IMR-90 (cell line): ENCODE data around the gene MAJIN. TPM values are rescaled to one million over a fixed set of nuclear protein-coding genes. Genes with fewer than 3 reads are reported as not detected.

ENCODE experiments used
- ATAC-seq: fragments of 200-7000 bp; cut with Tn5 transposase; 2 replicates; pipeline ENCODE4 v1.9.1; 2020; ENCODE audit warnings: low read depth, mild to moderate bottlenecking, moderate library complexity
- BruUV-seq: library from RNA; stranded (reverse); fragments of 400-500 nt; replicated peaks from 2 replicates; lab custom pipeline; 2021; lab: Mats Ljungman, UMichigan
- CTCF ChIA-PET: fragments of 300-600 bp; formaldehyde crosslinking; extraction: SDS; loops from one replicate; lab custom pipeline; 2021; ENCODE audit warnings: antibody characterized with exemption; lab: Yijun Ruan, JAX
- POLR2A ChIA-PET: fragments of 300-600 bp; sonication (Branson Sonifier 250); formaldehyde crosslinking; loops from one replicate; lab custom pipeline; 2022; ENCODE audit warnings: antibody characterized with exemption; ENCODE audit not compliant: unreplicated experiment; lab: Charles Lee
- DNase-seq: peaks from one replicate; pipeline ENCODE4 v3.0.0; 2013
- H2AFZ ChIP-seq: replicated peaks from 2 replicates; pipeline ENCODE3; 2013; ENCODE audit warnings: low read length, mild to moderate bottlenecking; ENCODE audit not compliant: poor library complexity
- H2AK5ac ChIP-seq: 2 replicates; pipeline ENCODE4 v1.6.1; 2013; ENCODE audit warnings: low read depth, low read length, inconsistent platforms
- H2AK9ac ChIP-seq: replicated peaks from 2 replicates; pipeline ENCODE3; 2013; ENCODE audit warnings: mild to moderate bottlenecking, low read depth, low read length, moderate library complexity; ENCODE audit not compliant: poor library complexity
- H2BK120ac ChIP-seq: 2 replicates; pipeline ENCODE4 v1.6.1; 2013; ENCODE audit warnings: low read depth, low read length, inconsistent platforms
- H2BK15ac ChIP-seq: 3 replicates; pipeline ENCODE4 v1.6.1; 2013; ENCODE audit warnings: low read depth, low read length, inconsistent platforms
- H2BK20ac ChIP-seq: 2 replicates; pipeline ENCODE4 v1.6.1; 2013; ENCODE audit warnings: low read depth, mild to moderate bottlenecking, inconsistent platforms, low read length, moderate library complexity
- H2BK5ac ChIP-seq: 2 replicates; pipeline ENCODE4 v1.6.1; 2013; ENCODE audit warnings: mild to moderate bottlenecking, low read depth, low read length, inconsistent platforms; ENCODE audit not compliant: poor library complexity, severe bottlenecking
- H3K14ac ChIP-seq: replicated peaks from 2 replicates; pipeline ENCODE4 v1.6.1; 2013; ENCODE audit warnings: low read depth, low read length, inconsistent platforms
- H3K18ac ChIP-seq: 2 replicates; pipeline ENCODE4 v1.6.1; 2013; ENCODE audit warnings: low read depth, low read length, control low read depth
- H3K23ac ChIP-seq: 2 replicates; pipeline ENCODE4 v1.6.1; 2013; ENCODE audit warnings: low read depth, low read length, inconsistent platforms
- H3K27ac ChIP-seq: 2 replicates; pipeline ENCODE4 v1.5.1; 2013; ENCODE audit warnings: mild to moderate bottlenecking, control low read depth, low read length; ENCODE audit not compliant: insufficient read depth
- H3K27me3 ChIP-seq: 2 replicates; pipeline ENCODE4 v1.6.1; 2013; ENCODE audit warnings: low read length; ENCODE audit not compliant: control insufficient read depth, insufficient read depth
- H3K36me3 ChIP-seq: 2 replicates; pipeline ENCODE4 v1.6.1; 2013; ENCODE audit warnings: low read length, mixed read lengths; ENCODE audit not compliant: control insufficient read depth, insufficient read depth
- H3K4ac ChIP-seq: 2 replicates; pipeline ENCODE4 v1.6.1; 2013; ENCODE audit warnings: low read depth, low read length, inconsistent platforms
- H3K4me1 ChIP-seq: 2 replicates; pipeline ENCODE4 v1.6.1; 2013; ENCODE audit warnings: low read length, mixed read lengths; ENCODE audit not compliant: control insufficient read depth, insufficient read depth
- H3K4me2 ChIP-seq: 2 replicates; pipeline ENCODE4 v1.6.1; 2013; ENCODE audit warnings: low read depth, mild to moderate bottlenecking, control low read depth, low read length, moderate library complexity
- H3K4me3 ChIP-seq: 2 replicates; pipeline ENCODE4 v1.5.1; 2013; ENCODE audit warnings: low read depth, mild to moderate bottlenecking, control low read depth, low read length, moderate library complexity; ENCODE audit not compliant: insufficient read depth
- H3K56ac ChIP-seq: 2 replicates; pipeline ENCODE4 v1.6.1; 2013; ENCODE audit warnings: low read length, inconsistent platforms; ENCODE audit not compliant: insufficient read depth; ENCODE audit errors: extremely low read depth
- H3K79me1 ChIP-seq, 2 experiments: 2 replicates each; pipeline ENCODE4 v1.6.1; 2013; ENCODE audit warnings: low read length in 2 of 2, inconsistent platforms in 1 of 2, low read depth in 1 of 2
- H3K9ac ChIP-seq: 2 replicates; pipeline ENCODE4 v1.6.1; 2013; ENCODE audit warnings: low read depth, low read length, control low read depth
- H3K9me1 ChIP-seq: 2 replicates; pipeline ENCODE4 v1.6.1; 2013; ENCODE audit warnings: low read length, inconsistent platforms; ENCODE audit not compliant: insufficient read depth
- H3K9me3 ChIP-seq: 2 replicates; pipeline ENCODE4 v1.6.1; 2013; ENCODE audit warnings: low read length; ENCODE audit not compliant: control insufficient read depth, insufficient read depth
- H4K20me1 ChIP-seq: 2 replicates; pipeline ENCODE4 v1.6.1; 2013; ENCODE audit warnings: low read length, inconsistent platforms; ENCODE audit not compliant: insufficient read depth
- H4K5ac ChIP-seq: 2 replicates; pipeline ENCODE4 v1.6.1; 2013; ENCODE audit warnings: mild to moderate bottlenecking, low read depth, low read length, control low read depth
- H4K8ac ChIP-seq, 2 experiments: 2 replicates each; pipeline ENCODE4 v1.6.1; 2013; ENCODE audit warnings: low read depth in 2 of 2, low read length in 2 of 2, control low read depth in 1 of 2, inconsistent platforms in 1 of 2
- H4K91ac ChIP-seq: 2 replicates; pipeline ENCODE4 v1.6.1; 2013; ENCODE audit warnings: low read depth, low read length, inconsistent platforms; ENCODE audit not compliant: insufficient read depth
- BHLHE40 ChIP-seq: fragments of 150-350 bp; IDR thresholded peaks from 2 replicates; pipeline ENCODE4 v1.6.1; 2016; ENCODE audit warnings: mild to moderate bottlenecking, low read depth, low read length
- CEBPB ChIP-seq: IDR thresholded peaks from 2 replicates; pipeline ENCODE4 v1.6.1; 2012; ENCODE audit warnings: low read depth, low read length, improper control_type of control experiment
- MAFK ChIP-seq: IDR thresholded peaks from 2 replicates; pipeline ENCODE4 v1.6.1; 2012; ENCODE audit warnings: low read depth, low read length, improper control_type of control experiment
- POLR2A ChIP-seq: IDR thresholded peaks from 2 replicates; pipeline ENCODE4 v1.6.1; 2012; ENCODE audit warnings: mild to moderate bottlenecking, low read depth, low read length
- RCOR1 ChIP-seq: IDR thresholded peaks from 2 replicates; pipeline ENCODE4 v1.6.1; 2012; ENCODE audit warnings: mild to moderate bottlenecking, low read length, improper control_type of control experiment; ENCODE audit not compliant: insufficient replicate concordance
- WGBS, 2 experiments: methylation state at CpG; one replicate each; pipeline versions ENCODE4 v1.1.5 to v1.1.7; 2013; ENCODE audit warnings: missing lambda C conversion rate in 2 of 2; ENCODE audit not compliant: insufficient read length in 1 of 2; ENCODE audit errors: extremely low coverage in 2 of 2; 5-methylcytosine and 5-hydroxymethylcytosine counted together
- dilution Hi-C: fragments of 300-500 bp; cut with HindIII; formaldehyde crosslinking; loops from one replicate; pipeline ENCODE4 v1.14.3; 2018; ENCODE audit warnings: low sequenced_read_pairs; ENCODE audit not compliant: unreplicated experiment
- in situ Hi-C: fragments of 300-500 bp; cut with MboI; formaldehyde crosslinking; loops from 3 replicates; pipeline ENCODE4 v1.14.3; 2019; ENCODE audit warnings: low sequenced_read_pairs, inconsistent platforms, mixed read lengths
- intact Hi-C: fragments of 100-400 bp; cut with micrococcal nuclease; formaldehyde crosslinking; loops from 2 replicates; pipeline ENCODE4 v1.10.0; 2022
- polyA plus RNA-seq, 3 experiments: library from polyadenylated mRNA; depleted of rRNA; stranded (reverse); fragments of >200 nt; gene quantifications; 2 replicates each; pipeline ENCODE4 v1.2.3, GENCODE V29; 2012; ENCODE audit warnings: low replicate concordance in 1 of 3
- total RNA-seq: library from RNA; depleted of rRNA; stranded (reverse); fragments of >200 nt; gene quantifications from 2 replicates; pipeline ENCODE4 v1.2.3, GENCODE V29; 2012
- TF ChIP-seq, protein P1 (sequence below): conservative IDR thresholded peaks from 2 replicates; pipeline ENCODE4 v1.5.1; 2012; ENCODE audit warnings: mild to moderate bottlenecking, low read depth, low read length, improper control_type of control experiment

The MAJIN gene
- total and polyA plus RNA-seq, 2 of the 4 experiments (the other 2 are of a cell fraction): not detected

DNA sequence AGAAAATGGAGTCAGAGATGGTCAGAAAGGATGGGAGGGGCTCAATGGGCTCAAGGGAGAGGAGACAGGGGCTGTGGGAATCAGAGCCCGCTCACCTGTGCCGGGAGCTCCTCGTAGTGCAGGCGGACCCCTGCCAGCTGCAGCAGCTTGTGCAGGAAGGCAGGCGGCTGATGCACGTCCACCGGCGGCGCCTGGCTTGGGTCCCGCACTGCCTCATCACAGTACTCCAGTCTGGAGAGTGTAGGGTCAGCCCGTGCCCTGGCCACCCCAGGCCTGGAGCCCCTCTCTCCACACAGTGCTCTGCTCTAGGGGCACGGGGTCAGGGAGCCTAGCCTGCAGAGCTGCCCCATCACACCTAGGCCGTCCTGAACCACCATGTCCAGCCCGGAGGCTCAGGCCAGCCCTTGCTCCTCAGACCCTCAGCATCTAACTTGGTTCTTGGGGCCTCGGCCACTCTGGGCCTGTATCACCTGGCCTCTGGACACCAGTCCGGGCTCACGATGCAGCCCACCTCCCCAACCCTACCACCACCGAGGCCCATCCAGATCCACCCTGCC is 58.7 kb downstream of the MAJIN start:
- intact Hi-C loops (no loop called here), dilution Hi-C loops (no loop called here), in situ Hi-C loops (no loop called here)
- Histone ChIP-seq H3K4me3 (no peak overlapping the region), H3K9me3 (no peaks in the 10 kb centered on the region), H2AK9ac (no peak overlapping the region), H3K27ac (no peak overlapping the region), H4K20me1 (no peaks in the 10 kb centered on the region; the same call in 1 of the 2 replicates), H4K8ac (no peak overlapping the region), H2AK5ac (no peak overlapping the region), H4K91ac (no peak overlapping the region), H3K27me3 (no peaks in the 10 kb centered on the region), H3K4me1 (peaks cover 5% of the 10 kb centered on the region), H2BK15ac (no peak overlapping the region), H2AFZ (no peak overlapping the region), H3K4me2 (no peak overlapping the region), H3K4ac (no peak overlapping the region), H3K9me1 (no peaks in the 10 kb centered on the region), H2BK120ac (no peak overlapping the region), H4K5ac (no peak overlapping the region), H3K23ac (no peak overlapping the region), H3K14ac (no peak overlapping the region), H2BK5ac (no peak overlapping the region), H3K56ac (no peak overlapping the region), H3K18ac (no peak overlapping the region), H3K79me1 (peaks cover 7 to 26% of the 10 kb centered on the region in 2 experiments), H2BK20ac (no peak overlapping the region), H3K36me3 (peaks cover 46% of the 10 kb centered on the region), H3K9ac (no peak overlapping the region)
- BruUV-seq: no TSS peak
- CTCF ChIA-PET: interaction anchor here (1.4 kb wide), 1 partner anchor 65 kb away, joined by 4 read pairs; no protein-coding TSS in a partner anchor
- 95% methylated on average over 4 of the region's 18 CpGs; no CpG with 5 or more reads in 1 of the 2 experiments for WGBS, 2 experiments
- ATAC-seq (no peak), DNase-seq (no peak)
- no peak for TF ChIP-seq POLR2A
- TF ChIP-seq MAFK: no peak
- no peak for TF ChIP-seq BHLHE40
- TF ChIP-seq, protein P1, sequence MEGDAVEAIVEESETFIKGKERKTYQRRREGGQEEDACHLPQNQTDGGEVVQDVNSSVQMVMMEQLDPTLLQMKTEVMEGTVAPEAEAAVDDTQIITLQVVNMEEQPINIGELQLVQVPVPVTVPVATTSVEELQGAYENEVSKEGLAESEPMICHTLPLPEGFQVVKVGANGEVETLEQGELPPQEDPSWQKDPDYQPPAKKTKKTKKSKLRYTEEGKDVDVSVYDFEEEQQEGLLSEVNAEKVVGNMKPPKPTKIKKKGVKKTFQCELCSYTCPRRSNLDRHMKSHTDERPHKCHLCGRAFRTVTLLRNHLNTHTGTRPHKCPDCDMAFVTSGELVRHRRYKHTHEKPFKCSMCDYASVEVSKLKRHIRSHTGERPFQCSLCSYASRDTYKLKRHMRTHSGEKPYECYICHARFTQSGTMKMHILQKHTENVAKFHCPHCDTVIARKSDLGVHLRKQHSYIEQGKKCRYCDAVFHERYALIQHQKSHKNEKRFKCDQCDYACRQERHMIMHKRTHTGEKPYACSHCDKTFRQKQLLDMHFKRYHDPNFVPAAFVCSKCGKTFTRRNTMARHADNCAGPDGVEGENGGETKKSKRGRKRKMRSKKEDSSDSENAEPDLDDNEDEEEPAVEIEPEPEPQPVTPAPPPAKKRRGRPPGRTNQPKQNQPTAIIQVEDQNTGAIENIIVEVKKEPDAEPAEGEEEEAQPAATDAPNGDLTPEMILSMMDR: no peak
- no peak for TF ChIP-seq RCOR1
- TF ChIP-seq CEBPB: no peak
- POLR2A ChIA-PET: no interaction called here
